Kidney (tissue), 14 donors: ENCODE measurements around the gene DDX53. TPM values are rescaled to one million over a fixed set of nuclear protein-coding genes. Genes with fewer than 3 reads are reported as not detected.

Experiments used
- DNase-seq, 5 donors: peaks; one replicate each; pipeline ENCODE4 v3.0.0-alpha.2; 2013 to 2020
- FAIRE-seq: peaks from 2 replicates; lab custom pipeline; 2012; peaks lifted over from hg19 to GRCh38; lab: Jason Lieb, UNC
- H3K27ac ChIP-seq, 2 donors: one replicate each; pipeline ENCODE4 v1.7.0; 2013; ENCODE audit warnings: low read depth in 2 of 2, low read length in 2 of 2, inconsistent platforms in 1 of 2
- H3K27me3 ChIP-seq: one replicate; pipeline ENCODE4 v1.7.1; 2013; ENCODE audit warnings: low read length, inconsistent platforms; ENCODE audit not compliant: control insufficient read depth, insufficient read depth
- H3K36me3 ChIP-seq, 3 donors: one replicate each; pipeline versions ENCODE4 v1.7.0 to v1.7.1; 2013; ENCODE audit warnings: low read length in 3 of 3, control low read depth in 1 of 3, inconsistent platforms in 1 of 3; ENCODE audit not compliant: insufficient read depth in 3 of 3, control insufficient read depth in 2 of 3
- H3K4me1 ChIP-seq, 3 donors: one replicate each; pipeline versions ENCODE4 v1.7.0 to v1.7.1; 2013; ENCODE audit warnings: low read length in 3 of 3, inconsistent platforms in 1 of 3, low read depth in 1 of 3; ENCODE audit not compliant: control insufficient read depth in 2 of 3, insufficient read depth in 2 of 3
- H3K4me3 ChIP-seq, 3 donors: one replicate each; pipeline versions ENCODE4 v1.7.0 to v1.8.1; 2013; ENCODE audit warnings: low read length in 3 of 3, control low read depth in 1 of 3, inconsistent platforms in 1 of 3
- H3K9ac ChIP-seq, 3 donors: one replicate each; pipeline versions ENCODE4 v1.7.0 to v1.7.1; 2013; ENCODE audit warnings: low read length in 3 of 3, control low read depth in 1 of 3, inconsistent platforms in 1 of 3
- H3K9me3 ChIP-seq, 3 donors: one replicate each; pipeline versions ENCODE4 v1.7.0 to v1.7.1; 2013; ENCODE audit warnings: low read length in 3 of 3, control low read depth in 1 of 3, inconsistent platforms in 1 of 3; ENCODE audit not compliant: control insufficient read depth in 2 of 3, insufficient read depth in 1 of 3
- CTCF ChIP-seq: IDR thresholded peaks from 3 replicates; pipeline ENCODE4 v1.5.1; 2012; ENCODE audit warnings: mild to moderate bottlenecking, moderate library complexity, borderline replicate concordance; ENCODE audit not compliant: insufficient read depth; ENCODE audit errors: extremely low read depth
- intact Hi-C: fragments of 100-400 bp; cut with DNase I; formaldehyde crosslinking; loops from one replicate; pipeline ENCODE4 v1.11.1; 2022
- polyA plus RNA-seq: library from polyadenylated mRNA; stranded (reverse); fragments of 350-450 nt; fragmentation: Illumina TruSeq; extraction: RNeasy Lipid Tissue Mini Kit (QIAGEN cat#74804); gene quantifications from one replicate; pipeline ENCODE4 v1.2.3, GENCODE V29; 2014; ENCODE audit warnings: low read depth, low replicate concordance; ENCODE audit not compliant: insufficient read depth
- total RNA-seq: library from RNA; stranded (reverse); fragmentation: NEBNext Ultra II Directional; extraction: Animal tissue kit (Norgen Biotek cat#: 25700); gene quantifications from one replicate; pipeline ENCODE4 v1.2.1, GENCODE V29; 2021
- donor health status: control.
- donor health status: control.
- donor health status: control.
- donor health status: control.
- donor health status: control.
- donor health status: DM: yes; HTN: yes; CAD: no.
- donor health status: Normal renal cell carcinoma (clear cell type).

DDX53 gene
- total and polyA plus RNA-seq, 2 donors from 2014 or later: not detected

- no peaks in the 10 kb centered on the region for H3K36me3 ChIP-seq
- no peak overlapping the region for H3K4me3 ChIP-seq
- no peaks in the 10 kb centered on the region for H3K9me3 ChIP-seq
- no peaks in the 10 kb centered on the region for H3K27me3 ChIP-seq
- intact Hi-C loops: no loop called here
- no peak for DNase-seq
- H3K27ac ChIP-seq: no peak overlapping the region
- H3K9ac ChIP-seq: no peak overlapping the region
- no peak for FAIRE-seq
- no peak for TF ChIP-seq CTCF
- H3K4me1 ChIP-seq: no peaks in the 10 kb centered on the region
Observed at GRCh38 chrX:23048806-23049573, 49.2 kb downstream of the DDX53 start.

- Histone ChIP-seq H3K36me3 (no peaks in the 10 kb centered on the region), H3K4me3 (no peak overlapping the region), H3K27me3 (no peaks in the 10 kb centered on the region), H3K27ac (no peak overlapping the region), H3K9ac (no peak overlapping the region), H3K4me1 (no peaks in the 10 kb centered on the region), H3K9me3 (no peaks in the 10 kb centered on the region)
- intact Hi-C loops: no loop called here
- FAIRE-seq (no peak), DNase-seq (no peak)
- TF ChIP-seq CTCF: no peak
Observed at GRCh38 chrX:23052324-23052723, 52.6 kb downstream of the DDX53 start.
